AG04450 (cell line): ENCODE data around the gene MARCHF6. TPM values are rescaled to one million over a fixed set of nuclear protein-coding genes. Genes with fewer than 3 reads are reported as not detected.
"Not testable (repeated sequence)": the region's sequence is repeated elsewhere in the genome, so short reads cannot be mapped to it uniquely, and the experiment has no call there.

Source experiments
- CTCF ChIA-PET: fragments of 300-600, 350-600 bp; formaldehyde crosslinking; extraction: SDS; loops from one replicate; lab custom pipeline; 2022; ENCODE audit warnings: antibody characterized with exemption, inconsistent platforms; lab: Charles Lee
- POLR2A ChIA-PET: fragments of 350-600 bp; formaldehyde crosslinking; extraction: SDS; loops from one replicate; lab custom pipeline; 2021; ENCODE audit warnings: antibody characterized with exemption, inconsistent platforms; lab: Yijun Ruan, JAX
- DNase-seq: peaks from one replicate; pipeline ENCODE4 v3.0.0-alpha.2; 2011; ENCODE audit warnings: low read depth, low spot score
- H3K27ac ChIP-seq: one replicate; pipeline ENCODE4 v1.5.1; 2012; ENCODE audit warnings: low read depth, low read length, control low read depth
- H3K27me3 ChIP-seq: one replicate; pipeline ENCODE4 v1.6.0; 2012; ENCODE audit warnings: low read length; ENCODE audit not compliant: control insufficient read depth, insufficient read depth
- H3K4me3 ChIP-seq: 2 replicates; pipeline ENCODE4 v1.5.1; 2011; ENCODE audit warnings: mild to moderate bottlenecking, low read depth, low read length, control low read depth
- H3K9me3 ChIP-seq: 2 replicates; pipeline ENCODE4 v1.5.1; 2012; ENCODE audit warnings: low read length; ENCODE audit not compliant: control insufficient read depth, insufficient read depth
- polyA plus RNA-seq: library from polyadenylated mRNA; depleted of rRNA; stranded (reverse); fragments of >200 nt; gene quantifications from 2 replicates; pipeline ENCODE4 v1.2.3, GENCODE V29; 2011
- TF ChIP-seq, protein P1 (sequence below): IDR thresholded peaks from 2 replicates; pipeline ENCODE4 v1.5.1; 2011; ENCODE audit warnings: low read depth, low read length, control low read depth, inconsistent platforms

MARCHF6 gene
- polyA plus RNA-seq, 1 experiment = 136 TPM

DNA sequence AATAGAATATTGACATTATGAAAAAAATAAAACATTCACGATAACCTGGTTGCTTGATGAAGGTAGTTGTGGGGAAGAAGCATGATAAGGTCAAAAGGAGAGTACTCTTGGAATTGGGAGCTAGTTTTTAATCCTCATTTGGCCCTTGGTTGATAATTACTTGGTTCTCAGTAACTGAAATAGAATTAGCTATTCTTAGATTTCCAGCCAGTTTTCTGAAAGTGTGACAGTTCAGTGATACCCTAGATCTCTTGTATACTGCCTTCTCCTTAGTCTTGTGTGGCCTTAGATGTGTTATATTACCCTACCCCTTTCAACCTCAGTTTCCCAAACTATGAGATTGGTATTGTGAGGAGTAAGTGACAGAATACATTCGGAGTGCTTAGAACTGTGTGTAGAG lies 17.4 kb downstream of the MARCHF6 start:
- CTCF ChIA-PET = interaction anchor here (1.1 to 1.9 kb wide), 2 partner anchors 13 to 87 kb away, joined by 4 to 8 read pairs; no protein-coding TSS in a partner anchor
- no peak for DNase-seq
- no peak overlapping the region for H3K4me3 ChIP-seq
- H3K27ac ChIP-seq = no peak overlapping the region
- POLR2A ChIA-PET = no interaction called here
- no peaks in the 10 kb centered on the region for H3K27me3 ChIP-seq
- H3K9me3 ChIP-seq = no peaks in the 10 kb centered on the region; the same call in 1 of the 2 replicates
- TF ChIP-seq, protein P1, sequence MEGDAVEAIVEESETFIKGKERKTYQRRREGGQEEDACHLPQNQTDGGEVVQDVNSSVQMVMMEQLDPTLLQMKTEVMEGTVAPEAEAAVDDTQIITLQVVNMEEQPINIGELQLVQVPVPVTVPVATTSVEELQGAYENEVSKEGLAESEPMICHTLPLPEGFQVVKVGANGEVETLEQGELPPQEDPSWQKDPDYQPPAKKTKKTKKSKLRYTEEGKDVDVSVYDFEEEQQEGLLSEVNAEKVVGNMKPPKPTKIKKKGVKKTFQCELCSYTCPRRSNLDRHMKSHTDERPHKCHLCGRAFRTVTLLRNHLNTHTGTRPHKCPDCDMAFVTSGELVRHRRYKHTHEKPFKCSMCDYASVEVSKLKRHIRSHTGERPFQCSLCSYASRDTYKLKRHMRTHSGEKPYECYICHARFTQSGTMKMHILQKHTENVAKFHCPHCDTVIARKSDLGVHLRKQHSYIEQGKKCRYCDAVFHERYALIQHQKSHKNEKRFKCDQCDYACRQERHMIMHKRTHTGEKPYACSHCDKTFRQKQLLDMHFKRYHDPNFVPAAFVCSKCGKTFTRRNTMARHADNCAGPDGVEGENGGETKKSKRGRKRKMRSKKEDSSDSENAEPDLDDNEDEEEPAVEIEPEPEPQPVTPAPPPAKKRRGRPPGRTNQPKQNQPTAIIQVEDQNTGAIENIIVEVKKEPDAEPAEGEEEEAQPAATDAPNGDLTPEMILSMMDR = no peak

DNA sequence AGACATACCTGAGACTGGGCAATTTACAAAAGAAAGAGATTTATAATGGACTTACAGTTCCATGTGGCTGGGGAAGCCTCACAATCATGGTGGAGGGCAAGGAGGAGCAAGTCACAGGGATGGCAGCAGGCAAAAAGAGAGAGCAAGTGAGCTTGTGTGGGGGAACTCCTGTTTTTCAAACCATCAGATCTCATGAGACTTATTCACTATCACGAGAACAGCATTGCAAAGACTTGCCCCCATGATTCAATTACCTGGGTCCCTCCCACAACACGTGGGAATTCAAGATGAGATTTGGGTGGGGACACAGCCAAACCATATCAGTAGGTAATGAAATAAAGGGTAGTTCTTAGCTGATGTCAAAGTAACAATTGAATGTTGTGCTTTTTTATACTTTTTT lies 17.9 kb downstream of the MARCHF6 start:
- DNase-seq, H3K27me3 ChIP-seq, H3K4me3 ChIP-seq, H3K27ac ChIP-seq, POLR2A ChIA-PET, H3K9me3 ChIP-seq: not testable (repeated sequence)
- CTCF ChIA-PET = interaction anchor here (1.1 to 1.9 kb wide), 2 partner anchors 14 to 88 kb away, joined by 4 to 8 read pairs; no protein-coding TSS in a partner anchor

DNA sequence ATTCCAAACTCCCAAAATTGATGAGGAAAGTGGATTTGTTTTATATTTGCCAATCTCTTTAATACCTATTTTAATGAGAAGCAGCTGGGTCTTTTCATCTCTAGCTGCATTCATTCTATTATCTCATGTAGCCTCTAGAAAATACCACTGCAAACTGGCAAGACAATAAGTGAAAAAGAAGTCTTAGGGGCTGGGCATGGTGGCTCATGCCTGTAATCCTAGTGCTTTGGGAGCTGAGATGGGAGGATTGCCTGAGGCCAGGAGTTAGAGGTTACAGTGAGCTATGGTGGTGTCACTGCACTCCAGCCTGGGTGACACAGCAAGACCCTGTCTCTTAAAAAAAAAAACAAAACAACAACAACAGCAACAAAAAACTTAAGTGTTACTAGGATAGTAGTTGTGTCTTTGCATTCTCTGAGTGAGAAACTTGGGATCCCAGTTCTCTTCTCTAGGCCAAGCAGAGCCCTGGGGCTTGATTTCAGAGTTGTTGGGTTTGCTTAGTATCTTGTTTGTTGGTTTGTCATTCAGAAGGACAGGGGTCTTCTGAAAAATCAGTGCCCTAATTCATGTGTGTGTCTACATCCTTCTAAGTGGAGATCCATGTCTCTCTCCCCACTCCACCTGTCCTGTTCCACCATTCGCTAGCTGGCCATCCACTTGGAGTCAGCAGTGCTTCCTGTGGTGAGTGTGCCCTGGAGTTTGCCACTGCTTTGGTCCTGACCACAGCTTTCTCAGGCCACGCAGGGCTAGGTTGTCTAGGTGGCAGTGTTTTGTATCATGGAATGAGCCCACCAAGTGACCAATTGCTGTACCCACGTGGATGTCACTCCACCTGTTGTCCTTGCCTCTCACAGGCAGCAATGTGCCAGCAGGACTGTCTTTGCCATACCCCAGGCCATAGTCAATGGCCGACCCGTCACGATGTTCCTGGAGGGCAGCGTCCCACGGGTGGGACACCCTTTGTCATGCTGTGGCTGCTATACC lies 19.5 kb downstream of the MARCHF6 start:
- CTCF ChIA-PET = no interaction called here
- Histone ChIP-seq H3K9me3 (no peaks in the 10 kb centered on the region; the same call in 1 of the 2 replicates), H3K27ac (no peak overlapping the region), H3K4me3 (no peak overlapping the region), H3K27me3 (no peaks in the 10 kb centered on the region)
- DNase-seq = no peak
- TF ChIP-seq, protein P1 = no peak
- POLR2A ChIA-PET = interaction anchor here (0.5 kb wide), 1 partner anchor 136 kb away, joined by 3 read pairs; no protein-coding TSS in a partner anchor

DNA sequence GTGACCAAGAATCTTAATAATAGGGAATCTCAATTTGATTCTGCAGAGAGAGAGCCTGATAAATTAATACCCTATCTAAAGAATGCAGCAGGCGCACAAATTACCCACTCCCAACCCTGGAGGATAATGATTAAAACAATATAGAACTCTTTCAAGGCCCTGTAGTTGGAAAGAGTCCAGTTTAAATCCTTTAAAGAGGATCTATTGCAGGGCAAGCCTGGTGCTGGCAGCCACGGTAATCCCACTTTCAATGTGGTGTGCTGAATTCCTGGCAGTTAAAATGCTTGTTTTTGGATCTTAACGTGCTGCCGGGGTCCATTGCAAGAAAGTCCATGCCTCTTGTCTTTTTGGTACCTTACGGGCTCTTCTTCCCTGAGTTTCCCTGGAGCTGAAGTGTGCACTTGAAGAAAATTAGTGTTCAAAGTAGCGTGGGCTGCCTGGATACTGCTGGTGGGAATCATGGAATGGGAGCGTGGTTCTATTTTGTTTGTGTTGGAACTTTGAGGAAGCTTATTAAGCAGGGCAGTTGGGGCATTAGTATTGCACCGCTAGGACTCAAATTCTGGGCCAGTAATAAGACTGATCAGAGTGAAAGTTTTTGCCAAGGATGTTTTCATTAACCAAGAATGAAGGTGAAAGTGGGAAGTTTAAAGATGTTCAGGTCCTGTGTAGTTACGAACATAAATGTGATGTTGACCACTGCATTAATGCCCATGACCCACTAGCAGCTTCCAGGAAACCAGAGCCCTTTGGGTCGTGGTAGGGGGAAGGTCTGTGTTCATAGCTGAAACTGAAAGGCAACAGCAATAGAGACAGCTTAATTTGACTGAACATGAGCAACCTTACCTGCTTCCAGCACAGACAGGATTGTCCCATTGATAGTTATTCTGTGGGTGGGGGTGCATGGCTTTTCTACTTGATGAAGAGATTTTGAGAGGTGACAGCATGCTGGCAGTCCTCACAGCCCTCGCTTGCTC lies 20.8 kb downstream of the MARCHF6 start:
- DNase-seq = no peak
- Histone ChIP-seq H3K9me3 (no peaks in the 10 kb centered on the region; the same call in 1 of the 2 replicates), H3K27me3 (no peaks in the 10 kb centered on the region), H3K27ac (no peak overlapping the region), H3K4me3 (no peak overlapping the region)
- TF ChIP-seq, protein P1 = no peak
- ChIA-PET CTCF (no interaction called here), POLR2A (no interaction called here)

DNA sequence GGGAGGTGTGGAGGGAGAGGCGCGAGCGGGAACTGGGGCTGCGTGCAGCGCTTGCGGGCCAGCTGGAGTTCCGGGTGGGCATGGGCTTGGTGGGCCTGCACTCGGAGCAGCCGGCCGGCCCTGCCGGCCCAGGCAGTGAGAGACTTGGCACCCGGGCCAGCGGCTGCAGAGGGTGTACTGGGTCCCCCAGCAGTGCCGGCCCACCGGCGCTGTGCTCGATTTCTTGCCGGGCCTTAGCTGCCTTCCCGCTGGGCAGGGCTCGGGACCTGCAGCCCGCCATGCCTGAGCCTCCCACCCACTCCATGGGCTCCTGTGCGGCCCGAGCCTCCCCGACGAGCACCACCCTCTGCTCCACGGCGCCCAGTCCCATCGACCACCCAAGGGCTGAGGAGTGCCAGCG lies 21.7 kb downstream of the MARCHF6 start:
- CTCF ChIA-PET, POLR2A ChIA-PET, H3K4me3 ChIP-seq, H3K27ac ChIP-seq, H3K27me3 ChIP-seq, DNase-seq, H3K9me3 ChIP-seq: not testable (repeated sequence)
